Stimulated activated naive CD4-positive, alpha-beta T cell treated with Interleukin-2 at 50 U/mL for 16 hours (primary cell): Measurements from ENCODE around the gene MICAL2.

ENCODE experiments used
- DNase-seq: peaks from one replicate; lab custom pipeline; 2025; lab: John Stamatoyannopoulos, UW

The MICAL2 gene

GRCh38 chr11:12232817-12233601 lies 122.6 kb downstream of the MICAL2 start:
- no peak for DNase-seq

- no peak for DNase-seq
Observed at GRCh38 chr11:12233602-12233925, 123.2 kb downstream of the MICAL2 start.

- no peak for DNase-seq
Observed at GRCh38 chr11:12234221-12234620, 123.8 kb downstream of the MICAL2 start.

- no peak for DNase-seq
Observed at GRCh38 chr11:12235080-12235479, 124.7 kb downstream of the MICAL2 start.

- no peak for DNase-seq
Observed at GRCh38 chr11:12235553-12235946, 125.2 kb downstream of the MICAL2 start.

GRCh38 chr11:12235947-12236743 lies 125.8 kb downstream of the MICAL2 start:
- DNase-seq = peak; percentile 59

GRCh38 chr11:12236744-12237101 lies 126.3 kb downstream of the MICAL2 start:
- DNase-seq = no peak

GRCh38 chr11:12237381-12237784 lies 127.0 kb downstream of the MICAL2 start:
- DNase-seq = no peak

- no peak for DNase-seq
Observed at GRCh38 chr11:12238420-12238819, 128.0 kb downstream of the MICAL2 start.

- DNase-seq = no peak
Observed at GRCh38 chr11:12239396-12239795, 129.0 kb downstream of the MICAL2 start.

- DNase-seq = no peak
Observed at GRCh38 chr11:12239804-12240371, 129.5 kb downstream of the MICAL2 start.

- DNase-seq = no peak
Observed at GRCh38 chr11:12240677-12241076, 130.3 kb downstream of the MICAL2 start.

- DNase-seq = no peak
Observed at GRCh38 chr11:12241401-12241800, 131.0 kb downstream of the MICAL2 start.

GRCh38 chr11:12241971-12242672 lies 131.7 kb downstream of the MICAL2 start:
- no peak for DNase-seq

- no peak for DNase-seq
Observed at GRCh38 chr11:12242966-12243365, 132.6 kb downstream of the MICAL2 start.

- no peak for DNase-seq
Observed at GRCh38 chr11:12243486-12243885, 133.1 kb downstream of the MICAL2 start.

GRCh38 chr11:12243911-12244550 lies 133.6 kb downstream of the MICAL2 start:
- DNase-seq = no peak

GRCh38 chr11:12245091-12245490 lies 134.7 kb downstream of the MICAL2 start:
- no peak for DNase-seq

- DNase-seq = no peak
Observed at GRCh38 chr11:12245549-12246016, 135.2 kb downstream of the MICAL2 start.

GRCh38 chr11:12246147-12246546 lies 135.8 kb downstream of the MICAL2 start:
- no peak for DNase-seq

GRCh38 chr11:12246989-12247388 lies 136.6 kb downstream of the MICAL2 start:
- DNase-seq = no peak
